GM18870 (cell line): ENCODE results near the gene HSDL2.
A peak's percentile ranks its signal among the peaks of the same experiment; 100 is the strongest.

ENCODE experiments used
- ATAC-seq: cut with Tn5 transposase; IDR thresholded peaks from one replicate; pipeline ENCODE4 v1.9.1; 2021; ENCODE audit warnings: moderate library complexity; ENCODE audit not compliant: unreplicated experiment

HSDL2 gene

DNA sequence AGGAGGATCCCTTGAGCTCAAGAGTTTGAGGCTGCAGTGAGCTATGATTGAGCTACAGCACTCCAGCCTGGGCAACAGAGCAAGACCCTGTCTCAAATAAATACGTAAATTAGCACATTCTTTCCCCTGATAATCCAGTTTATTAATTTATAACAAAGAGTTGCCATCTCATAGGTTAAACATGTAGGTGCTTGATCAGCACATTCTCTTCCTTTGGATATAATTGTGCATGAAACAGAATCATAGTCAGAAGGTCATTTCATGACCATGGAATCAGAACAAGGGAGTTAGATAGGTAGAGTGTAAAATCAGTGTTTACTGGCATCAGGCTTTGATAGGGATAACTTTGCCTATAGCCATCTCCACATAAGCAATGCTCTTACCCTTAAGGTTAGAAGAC is 63.7 kb downstream of the HSDL2 start:
- no peak for ATAC-seq

DNA sequence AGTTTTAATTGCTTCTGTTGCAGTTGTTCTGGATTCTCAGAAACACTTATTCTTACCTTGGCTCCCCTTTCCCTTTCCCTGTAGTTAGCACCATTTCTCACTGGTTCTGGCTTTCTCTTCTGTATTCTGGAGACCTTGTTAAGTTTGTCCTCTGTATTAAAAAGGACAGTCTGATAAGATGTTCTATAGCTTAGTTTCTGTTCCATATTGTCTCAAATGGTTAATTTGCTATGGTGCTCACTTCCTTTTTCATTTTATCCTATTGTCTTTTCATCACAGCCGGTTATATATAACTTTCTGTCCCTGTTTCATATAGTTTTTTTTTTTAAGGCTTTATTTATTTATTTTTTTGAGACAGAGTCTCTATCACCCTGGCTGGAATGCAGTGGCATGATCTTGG is 65.3 kb downstream of the HSDL2 start:
- ATAC-seq: no peak

DNA sequence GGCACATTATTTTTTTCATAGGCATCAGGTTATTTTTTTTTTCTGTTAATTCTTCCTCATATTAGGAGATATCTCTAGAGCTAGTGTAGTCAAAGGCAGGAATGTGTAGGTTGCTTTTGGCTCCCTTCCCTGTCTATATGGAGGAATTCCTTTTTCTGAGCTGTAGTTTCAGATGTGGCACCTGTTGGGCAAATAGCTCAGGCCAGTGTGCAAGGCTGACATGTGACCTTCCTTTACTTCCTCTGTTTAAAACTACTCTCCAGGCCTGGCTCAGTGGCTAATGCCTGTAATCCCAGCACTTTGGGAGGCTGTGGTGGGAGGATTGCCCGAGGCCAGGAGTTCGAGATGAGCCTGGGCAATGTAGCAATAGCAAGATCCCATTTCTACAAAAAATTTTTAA is 66.2 kb downstream of the HSDL2 start:
- ATAC-seq: no peak

DNA sequence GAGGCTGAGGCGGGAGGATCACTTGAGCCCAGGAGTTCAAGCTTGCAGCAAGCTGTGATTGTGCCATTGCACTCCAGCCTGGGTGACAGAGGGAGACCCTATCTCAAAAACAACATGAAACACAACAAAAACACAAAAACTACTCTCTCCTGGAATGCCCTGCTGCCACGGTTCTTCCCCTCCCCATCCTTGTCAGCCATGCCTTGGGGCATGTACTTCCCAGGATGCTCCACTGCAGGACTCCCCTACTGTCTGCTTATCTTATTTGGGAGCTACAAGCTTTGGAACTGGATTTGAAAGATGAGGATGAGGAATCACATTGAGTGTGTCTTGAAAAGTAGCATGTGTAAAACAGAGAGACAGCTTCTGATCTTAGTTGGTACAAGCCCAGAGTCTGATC is 66.6 kb downstream of the HSDL2 start:
- ATAC-seq: no peak

DNA sequence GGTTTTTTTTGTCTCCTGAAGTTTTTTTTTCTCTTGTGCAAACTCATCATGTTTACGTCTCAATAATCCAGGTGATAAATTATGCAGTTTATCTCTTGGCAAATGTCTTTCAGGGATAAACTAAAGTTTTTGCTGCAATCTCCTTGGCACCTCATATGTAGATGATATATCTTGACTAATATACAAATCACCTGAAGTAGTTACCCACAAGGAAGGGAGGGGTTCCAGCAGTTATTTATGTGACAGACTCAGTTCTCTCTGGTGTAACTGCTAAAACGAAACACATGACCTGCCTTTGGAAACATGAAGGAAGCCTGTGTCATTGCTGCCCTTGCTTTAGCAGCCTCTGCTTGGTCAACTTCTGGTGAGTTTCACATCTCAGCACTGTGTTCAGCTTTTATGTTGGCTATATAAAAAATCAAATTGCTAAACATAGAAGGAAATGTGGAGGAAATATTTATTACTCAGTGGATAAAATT is 67.4 kb downstream of the HSDL2 start:
- ATAC-seq: no peak

DNA sequence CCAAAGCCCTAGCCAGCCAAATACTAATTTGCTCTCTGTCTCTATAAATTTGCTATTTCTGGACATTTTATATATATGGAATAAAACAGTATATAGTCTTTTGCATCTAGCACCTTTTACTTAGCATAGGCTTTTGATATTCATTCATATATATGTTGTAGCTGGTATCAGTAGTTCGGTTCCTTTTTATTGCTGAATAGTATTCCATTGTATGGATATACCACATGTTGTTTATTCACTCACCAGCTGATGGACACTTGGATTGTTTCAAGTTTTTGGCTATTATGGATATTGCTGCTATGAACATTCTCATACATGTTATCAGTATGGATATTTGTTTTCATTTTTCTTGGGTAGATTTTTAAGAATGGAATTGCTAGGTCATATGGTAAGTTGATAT is 82.9 kb downstream of the HSDL2 start:
- no peak for ATAC-seq

DNA sequence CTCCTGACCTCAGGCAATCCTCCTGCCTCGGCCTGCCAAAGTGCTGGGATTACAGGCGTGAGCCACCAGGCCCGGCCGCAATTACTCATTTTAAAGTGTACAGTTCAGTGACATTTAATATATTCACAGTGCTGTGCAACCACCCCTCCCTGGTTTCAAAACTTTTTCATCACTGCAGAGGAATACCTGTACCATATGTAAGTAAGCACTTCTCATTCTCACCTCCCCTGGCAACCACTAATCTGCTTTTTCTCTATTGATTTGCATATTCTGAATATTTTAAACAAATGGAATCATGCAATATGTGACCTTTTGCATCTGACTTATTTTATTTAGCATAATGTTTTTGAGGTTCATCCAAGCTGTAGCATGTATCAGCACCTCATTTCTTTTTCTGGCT is 85.4 kb downstream of the HSDL2 start:
- no peak for ATAC-seq

DNA sequence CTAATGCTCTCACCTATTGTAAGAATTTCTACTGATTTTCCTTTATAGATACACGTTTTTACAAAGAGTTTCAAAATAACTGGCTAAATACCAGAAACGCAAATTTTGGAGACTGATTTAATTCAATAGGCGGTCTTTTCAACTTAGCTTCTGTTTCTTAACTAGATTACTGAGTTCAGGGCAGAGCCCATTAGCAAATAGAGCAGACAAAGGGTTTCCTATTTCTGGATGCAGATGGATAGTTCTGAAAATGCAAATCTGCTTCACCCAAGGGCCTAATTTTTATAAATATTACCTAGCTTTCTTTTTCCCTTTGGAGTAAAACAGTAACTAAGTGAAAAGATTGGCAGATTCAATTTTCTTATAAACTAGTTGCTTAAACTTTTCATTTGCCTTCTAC is 93.1 kb downstream of the HSDL2 start:
- ATAC-seq: no peak

DNA sequence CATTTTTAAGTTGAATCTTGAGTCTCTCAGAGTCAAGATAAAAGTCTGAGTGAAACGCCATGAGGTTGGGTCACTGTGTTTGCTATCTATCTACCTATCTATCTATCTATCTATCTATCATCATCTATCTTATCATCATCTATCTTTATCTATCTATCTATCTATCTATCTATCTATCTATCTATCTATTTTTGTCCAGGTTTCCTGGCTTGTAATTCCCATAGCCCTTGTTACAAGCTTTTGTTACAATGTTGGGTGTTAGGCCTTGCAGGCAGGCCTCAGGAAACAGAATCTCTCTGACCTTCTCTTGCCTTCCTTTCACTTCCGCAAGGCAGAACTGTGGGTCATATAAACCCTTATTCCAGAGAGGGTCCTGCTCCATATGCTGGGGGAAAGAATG is 94.1 kb downstream of the HSDL2 start:
- ATAC-seq: no peak

DNA sequence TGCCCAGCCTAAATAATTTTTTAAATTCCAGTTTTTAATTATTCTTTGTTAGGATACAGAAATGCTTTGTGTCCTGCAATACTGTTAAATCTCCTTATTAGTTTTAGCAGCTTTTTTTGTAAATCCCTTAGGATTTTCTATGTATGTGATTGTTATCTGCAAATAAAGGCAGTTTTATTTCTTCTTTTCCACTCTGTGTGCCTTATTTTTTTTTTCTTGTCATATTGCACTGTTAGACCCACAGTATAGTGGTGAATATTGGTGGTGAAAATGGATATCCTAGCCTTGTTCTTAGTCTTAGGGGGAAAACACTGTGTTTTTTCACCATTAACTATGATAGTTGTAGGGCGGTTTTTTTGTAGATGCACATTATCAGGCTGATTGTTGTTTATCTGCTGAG is 95.4 kb downstream of the HSDL2 start:
- no peak for ATAC-seq

DNA sequence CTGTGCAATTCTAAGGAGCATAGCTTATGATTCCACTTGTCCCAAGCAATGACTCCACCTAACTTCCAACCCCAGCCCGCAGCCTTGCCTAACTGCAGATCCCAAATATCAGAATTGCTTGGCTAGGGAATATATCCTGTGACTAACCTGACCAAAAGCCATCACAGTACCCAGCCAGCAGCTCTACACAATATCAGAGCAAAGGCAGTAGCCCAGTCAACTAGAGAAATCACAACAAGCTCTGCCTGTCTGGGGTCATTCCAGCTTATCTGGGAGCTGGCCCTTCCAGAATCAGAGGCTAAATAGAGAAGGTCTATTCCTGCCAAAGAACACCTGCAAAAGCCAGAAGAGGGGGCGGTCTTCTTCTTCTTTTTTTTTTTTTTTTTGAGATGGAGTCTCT is 97.4 kb downstream of the HSDL2 start:
- ATAC-seq: no peak

DNA sequence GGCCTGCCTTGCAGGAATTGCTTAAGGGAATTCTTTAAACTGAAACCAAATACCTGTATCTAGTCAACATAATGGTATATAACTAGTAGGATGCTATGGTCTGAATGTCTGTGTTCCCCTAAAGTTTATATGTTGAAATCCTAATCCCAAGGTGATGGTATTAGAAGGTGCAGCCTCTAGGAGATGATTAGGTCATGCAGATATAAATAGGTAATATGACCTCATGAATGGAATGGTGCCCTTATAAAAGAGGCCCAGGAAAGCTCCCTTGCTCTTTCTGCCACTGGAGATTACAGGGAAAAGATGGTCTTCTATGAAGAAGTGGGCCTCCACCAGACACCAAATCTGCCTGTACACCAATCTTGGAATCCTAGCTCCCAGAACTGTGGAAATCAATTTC is 99.3 kb downstream of the HSDL2 start:
- no peak for ATAC-seq

DNA sequence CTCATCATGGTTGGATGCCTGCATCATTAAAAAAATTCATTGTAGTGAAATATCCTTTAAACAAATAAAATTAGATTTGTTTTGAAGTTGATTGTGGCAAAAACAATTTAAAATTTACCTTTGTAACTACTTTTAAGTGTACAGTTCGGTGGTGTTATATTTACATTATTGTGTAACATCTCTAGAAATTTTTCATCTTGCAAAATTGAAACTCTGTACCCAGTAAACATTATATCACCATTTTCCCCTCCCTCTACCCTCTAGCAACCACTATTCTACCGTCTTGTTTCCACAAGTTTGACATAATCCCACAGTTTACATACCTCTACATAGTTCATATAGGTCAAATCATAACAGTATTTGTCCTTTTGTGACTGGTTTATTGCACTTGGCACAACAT is 104.7 kb downstream of the HSDL2 start:
- ATAC-seq: no peak

DNA sequence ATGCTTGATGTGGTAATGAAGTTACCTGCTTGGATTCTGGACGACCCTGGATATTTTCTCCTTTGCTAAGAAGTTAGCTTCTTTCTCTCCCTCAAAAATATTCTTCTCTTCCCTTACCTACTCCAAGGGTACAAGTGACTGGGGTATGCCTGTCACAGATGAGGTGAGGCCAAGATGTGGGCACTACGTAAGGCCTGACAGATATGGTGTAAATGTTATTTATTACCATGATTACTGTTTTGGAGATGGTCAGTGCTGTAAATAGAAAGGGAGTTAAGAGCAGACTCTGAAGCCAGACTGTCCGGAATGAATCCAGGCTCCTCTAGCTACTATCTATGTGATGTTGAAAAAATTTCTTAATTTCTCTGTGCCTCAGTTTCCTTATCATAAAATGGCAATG is 105.7 kb downstream of the HSDL2 start:
- ATAC-seq: no peak

DNA sequence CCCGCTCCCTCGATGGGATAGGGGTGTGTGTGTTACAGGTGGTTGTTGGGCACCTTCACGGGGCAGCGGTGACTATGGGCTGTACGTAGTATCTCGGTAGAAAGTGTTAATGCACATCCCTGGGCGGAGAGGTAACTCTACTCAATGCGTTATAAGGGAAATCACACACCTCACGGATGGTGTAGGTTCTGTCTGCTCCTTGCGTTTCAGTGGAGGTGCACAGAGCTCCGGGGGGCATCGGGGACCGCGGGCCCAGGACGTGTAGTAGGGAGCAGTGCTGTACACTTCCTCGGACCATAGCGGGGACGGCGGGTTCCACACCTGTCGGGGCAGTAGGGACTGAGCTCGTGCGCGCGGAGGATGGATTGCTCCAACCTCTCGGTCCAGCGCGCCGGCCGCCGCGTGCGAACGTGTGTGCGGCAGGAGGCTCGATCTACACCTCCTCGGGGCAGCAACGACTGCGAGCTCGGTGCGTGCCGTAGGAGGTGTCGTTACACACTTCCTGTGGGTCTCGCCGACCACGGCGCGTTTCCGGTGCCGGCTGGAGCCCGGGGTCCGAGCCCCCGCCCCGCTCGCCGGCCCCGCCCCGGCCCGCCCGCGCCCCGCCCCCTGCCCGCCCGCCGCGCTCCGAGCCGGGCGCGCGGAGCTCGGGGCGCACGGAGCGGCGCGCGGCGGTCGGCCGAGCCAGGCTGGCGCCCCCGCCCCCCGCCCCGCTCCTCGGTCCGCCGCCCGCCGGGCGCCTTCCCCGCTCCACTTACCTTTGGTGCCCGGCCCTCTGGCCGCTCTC is 106.5 kb downstream of the HSDL2 start, which contains the start of gene KIAA1958:
TSS of gene KIAA1958 (plus strand) at position 607 of the 787 bp plus-strand sequence. CDS start 87,254 bp downstream, outside the sequence.
- ATAC-seq: peak; percentile 74

DNA sequence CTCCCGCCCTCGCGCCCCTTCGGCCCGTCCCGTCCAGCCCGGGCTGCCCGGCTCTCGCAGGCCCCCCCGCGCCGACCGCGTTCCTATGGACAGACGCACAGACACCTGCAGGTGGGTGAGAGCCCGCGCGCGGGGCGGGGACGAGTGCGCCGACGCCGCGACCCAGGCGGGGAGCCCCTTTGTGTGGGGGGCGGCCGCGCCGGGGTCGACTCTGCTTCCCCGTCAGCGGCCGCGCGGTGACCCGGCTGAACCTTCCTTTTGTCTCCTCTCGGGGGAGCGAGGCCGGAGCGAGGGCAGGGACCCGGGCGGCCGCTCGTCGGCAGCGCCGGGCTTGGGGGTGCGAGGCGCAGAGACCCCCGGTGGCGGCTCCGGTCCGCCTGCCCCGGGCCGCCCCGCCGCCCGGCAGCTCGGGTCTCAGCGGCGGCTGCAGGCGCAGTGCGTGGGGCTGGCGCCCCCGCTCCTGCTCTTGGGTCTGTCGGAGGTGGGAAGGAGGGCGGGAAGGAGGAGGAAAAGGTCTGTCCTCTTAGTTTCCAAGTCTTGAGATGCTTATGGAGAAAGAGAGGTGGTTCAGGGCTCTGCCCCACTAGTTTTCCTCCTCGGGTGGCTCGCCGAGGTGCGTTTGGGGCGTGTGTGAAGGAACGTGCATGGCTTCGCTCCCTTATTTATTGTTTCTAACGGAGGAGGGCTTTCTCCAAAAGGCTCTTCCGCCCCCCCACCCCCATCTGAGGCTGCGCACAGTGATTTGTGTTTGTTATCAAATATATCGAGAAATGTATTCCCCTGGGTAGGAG is 107.3 kb downstream of the HSDL2 start:
- ATAC-seq: peak; percentile 25

DNA sequence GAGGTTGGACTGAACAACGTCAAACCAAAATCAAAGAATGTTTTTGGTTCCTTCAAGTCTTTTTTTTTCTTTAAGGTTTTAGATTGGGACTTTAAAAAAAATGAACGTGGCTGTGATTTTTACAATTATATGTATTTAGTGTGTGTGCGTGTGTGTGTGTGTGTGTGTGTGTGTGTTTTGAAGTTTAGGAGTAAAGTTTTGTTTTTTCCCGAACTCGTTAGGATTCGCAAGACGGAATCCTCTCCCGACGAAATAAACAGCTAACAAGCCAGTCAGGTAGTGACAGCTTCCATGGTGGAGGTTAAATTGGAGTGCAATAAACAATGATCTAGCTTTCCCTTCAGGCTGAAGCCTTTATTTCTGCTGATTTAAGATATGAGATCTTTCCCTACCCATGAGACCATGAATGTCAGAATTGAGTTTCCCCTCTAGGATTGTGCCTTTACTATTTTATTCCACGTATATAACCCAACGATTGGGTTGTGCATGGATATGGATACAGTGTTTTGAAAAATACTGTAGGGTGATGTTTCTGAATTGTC is 108.0 kb downstream of the HSDL2 start:
- ATAC-seq: no peak

DNA sequence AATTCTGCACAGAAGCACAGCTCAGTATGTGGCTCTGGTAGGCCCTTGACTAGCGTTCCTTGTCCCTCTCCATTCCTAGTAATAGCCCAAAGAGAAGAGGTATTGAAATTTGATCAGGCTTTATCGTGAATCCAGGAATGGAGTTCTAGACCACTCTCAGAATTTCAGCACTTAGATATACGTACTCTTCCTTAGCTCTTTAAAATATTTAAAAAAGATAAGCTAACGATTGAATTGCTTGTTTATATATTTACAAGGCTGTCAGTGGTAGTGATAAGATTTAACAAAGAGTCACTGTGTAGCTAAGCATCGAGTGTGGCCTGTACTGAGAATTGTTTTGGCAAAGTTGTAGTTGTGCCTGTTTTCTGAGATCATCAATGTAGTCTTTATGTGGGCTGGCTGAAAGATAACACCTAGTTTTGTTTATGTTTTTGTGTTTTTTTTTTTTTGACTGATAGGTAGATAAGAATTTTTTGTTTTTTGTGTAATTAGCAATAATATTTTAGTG is 109.2 kb downstream of the HSDL2 start:
- ATAC-seq: no peak

DNA sequence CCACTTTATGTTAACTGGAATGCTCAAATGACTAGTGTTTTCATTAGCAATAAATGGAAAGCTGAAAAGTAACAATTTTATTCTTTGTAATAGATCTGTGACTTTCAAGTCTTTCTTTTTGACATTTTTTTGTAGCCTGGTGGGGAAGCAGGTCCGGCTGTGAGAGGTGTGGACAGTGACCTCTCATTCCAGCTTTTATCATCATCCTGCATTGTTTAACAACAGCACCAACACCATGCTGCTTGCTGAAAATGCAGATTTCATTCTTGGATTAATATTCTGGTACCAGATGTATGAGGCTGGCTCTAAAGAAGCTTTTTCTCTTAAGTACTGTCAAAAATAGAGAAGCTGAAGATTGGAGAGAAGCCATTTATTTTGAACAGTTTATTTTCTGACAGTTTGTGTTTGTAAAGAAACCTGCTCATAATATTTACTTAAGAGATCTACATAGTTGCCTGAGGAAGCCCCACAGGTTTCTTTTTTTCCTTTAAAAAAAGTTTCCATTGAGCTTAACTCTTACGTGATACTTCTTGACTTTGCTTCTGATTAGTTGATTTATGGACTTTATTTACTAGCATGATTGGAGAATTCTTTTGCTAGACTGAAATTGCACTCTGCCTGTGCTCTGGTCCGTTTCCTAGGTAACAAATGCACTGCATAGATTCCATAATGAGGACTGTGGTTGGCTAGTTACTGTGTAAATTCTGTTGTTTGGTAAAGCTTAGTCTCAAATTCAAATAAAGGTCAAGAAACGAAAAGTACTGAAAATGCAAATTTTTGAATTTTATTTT is 110.2 kb downstream of the HSDL2 start:
- ATAC-seq: no peak

DNA sequence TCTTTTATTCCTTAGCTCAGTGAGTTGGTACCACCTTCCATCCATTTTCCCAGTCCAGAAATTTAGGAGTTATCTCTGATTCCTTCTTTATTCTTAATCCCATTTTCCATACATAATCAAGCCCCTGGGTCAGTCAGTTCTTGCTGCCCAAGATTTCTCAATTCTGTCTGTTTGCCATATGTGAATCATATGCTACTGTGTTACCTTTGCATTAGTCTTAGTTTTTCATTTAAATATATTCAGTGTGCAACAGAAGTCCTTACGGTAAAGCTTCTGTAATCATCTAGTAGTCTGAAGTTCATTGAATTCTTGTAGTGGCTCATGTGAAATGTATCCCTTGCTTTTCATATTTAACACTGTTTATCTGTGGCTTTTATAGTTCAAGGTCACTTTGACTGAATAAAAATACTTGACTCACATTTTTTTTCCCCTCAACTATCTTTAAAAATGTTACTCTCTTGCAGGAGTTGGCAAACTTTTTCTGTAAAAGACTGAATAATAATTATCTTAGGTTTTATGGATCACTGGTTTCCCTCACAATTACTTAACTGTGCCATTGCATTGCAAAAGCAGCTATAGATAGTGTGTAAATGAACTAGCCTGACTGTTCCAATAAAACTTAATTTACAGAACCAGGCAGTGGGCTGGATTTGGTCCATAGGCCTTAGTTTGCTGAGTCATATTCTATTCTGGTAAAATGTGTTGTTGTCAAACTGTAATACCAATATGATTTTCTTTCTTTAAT is 113.7 kb downstream of the HSDL2 start:
- no peak for ATAC-seq
